ENCODE data around the gene MYLK.

Gene MYLK

GRCh38 chr3:123884203-123884831 is at the start of gene MYLK:
TSS of gene MYLK (minus strand) at chr3:123884332. CDS start at chr3:123793841, 90,491 bp downstream.
- DNase-seq (ENCODE audit: low read depth) = peak; percentile 72
- peak within 1 kb of the TSS; percentile 44 for H3K4me3 ChIP-seq (ENCODE audit: low read depth, low read length)

GRCh38 chr3:123930445-123930844 is 46.3 kb upstream of the MYLK start:
- H3K4me3 ChIP-seq (ENCODE audit: low read depth, low read length) = no peak overlapping the region
- no peak for TF ChIP-seq CTCF (IDR thresholded peaks at IDR 0.05; ENCODE audit: insufficient read depth, low read depth, low read length, missing control alignments)
- no peak for DNase-seq (ENCODE audit: low read depth)

More at GRCh38 chr3:123884203-123884831, at the start of gene MYLK:
- TF ChIP-seq CTCF (IDR thresholded peaks at IDR 0.05; ENCODE audit: insufficient read depth, low read depth, low read length, missing control alignments) = no peak

GRCh38 chr3:123929325-123929724 is 45.2 kb upstream of the MYLK start:
- no peak for TF ChIP-seq CTCF (IDR thresholded peaks at IDR 0.05; ENCODE audit: insufficient read depth, low read depth, low read length, missing control alignments)
- no peak overlapping the region for H3K4me3 ChIP-seq (ENCODE audit: low read depth, low read length)
- DNase-seq (ENCODE audit: low read depth) = no peak

GRCh38 chr3:123926396-123926795 is 42.3 kb upstream of the MYLK start:
- no peak for DNase-seq (ENCODE audit: low read depth)
- no peak for TF ChIP-seq CTCF (IDR thresholded peaks at IDR 0.05; ENCODE audit: insufficient read depth, low read depth, low read length, missing control alignments)
- no peak overlapping the region for H3K4me3 ChIP-seq (ENCODE audit: low read depth, low read length)

GRCh38 chr3:123920868-123921267 is 36.7 kb upstream of the MYLK start:
- no peak for TF ChIP-seq CTCF (IDR thresholded peaks at IDR 0.05; ENCODE audit: insufficient read depth, low read depth, low read length, missing control alignments)
- H3K4me3 ChIP-seq (ENCODE audit: low read depth, low read length) = no peak overlapping the region
- DNase-seq (ENCODE audit: low read depth) = no peak

GRCh38 chr3:123920383-123920782 is 36.3 kb upstream of the MYLK start:
- TF ChIP-seq CTCF (IDR thresholded peaks at IDR 0.05; ENCODE audit: insufficient read depth, low read depth, low read length, missing control alignments) = no peak
- no peak overlapping the region for H3K4me3 ChIP-seq (ENCODE audit: low read depth, low read length)
- DNase-seq (ENCODE audit: low read depth) = no peak

GRCh38 chr3:123919353-123919752 is 35.2 kb upstream of the MYLK start:
- no peak for DNase-seq (ENCODE audit: low read depth)
- H3K4me3 ChIP-seq (ENCODE audit: low read depth, low read length) = no peak overlapping the region
- TF ChIP-seq CTCF (IDR thresholded peaks at IDR 0.05; ENCODE audit: insufficient read depth, low read depth, low read length, missing control alignments) = no peak

Data from GM12865 (cell line).